ENCODE data around the gene PCDHGA8.

Gene PCDHGA8

GRCh38 chr5:141382469-141383294, 9.8 kb upstream of the PCDHGA8 start, which contains the start of gene PCDHGA7:
Gene PCDHGA7, plus strand, starts transcription at chr5:141382742. Its CDS starts 158 bp downstream, at chr5:141382900.
- H3K4me3 ChIP-seq (ENCODE audit: low read length): no peak within 1 kb of the TSS
- H3K36me3 ChIP-seq (ENCODE audit: control insufficient read depth, low read length): peaks cover 25% of the 10 kb centered on the region
- TF ChIP-seq CTCF (IDR thresholded peaks at IDR 0.05; ENCODE audit: low read depth, low read length, poor library complexity, severe bottlenecking) (no peak), EZH2phosphoT487 (IDR thresholded peaks at IDR 0.05; ENCODE audit: borderline replicate concordance, low read length) (no peak)
- no peak within 1 kb of the TSS for H3K27ac ChIP-seq (ENCODE audit: low read depth, low read length)
- H3F3A ChIP-seq (ENCODE audit: control insufficient read depth, insufficient read depth): no peaks in the 10 kb centered on the region
- peaks cover 26% of the 10 kb centered on the region; the same call in 1 of the 2 replicates for H3K9me3 ChIP-seq (ENCODE audit: control insufficient read depth, insufficient read depth, low read length)
- H3K9me2 ChIP-seq (replicated peaks; ENCODE audit: control insufficient read depth, low read length): no peaks in the 10 kb centered on the region
- H4K20me1 ChIP-seq (ENCODE audit: control insufficient read depth, insufficient read depth, low read depth, low read length): no peaks in the 10 kb centered on the region
- no peak within 1 kb of the TSS for H3K4me2 ChIP-seq (ENCODE audit: low read length)
- no peaks in the 10 kb centered on the region for H3K27me3 ChIP-seq (ENCODE audit: control insufficient read depth, low read length)
- no peaks in the 10 kb centered on the region; the same call in 1 of the 2 replicates for H3K79me2 ChIP-seq (ENCODE audit: control insufficient read depth, low read length)
- no peaks in the 10 kb centered on the region for H3K4me1 ChIP-seq (ENCODE audit: control insufficient read depth, low read length)

GRCh38 chr5:141383345-141383744, 9.1 kb upstream of the PCDHGA8 start:
- no peak for TF ChIP-seq EZH2phosphoT487 (IDR thresholded peaks at IDR 0.05; ENCODE audit: borderline replicate concordance, low read length)
- no peak for TF ChIP-seq CTCF (IDR thresholded peaks at IDR 0.05; ENCODE audit: low read depth, low read length, poor library complexity, severe bottlenecking)
- Histone ChIP-seq H3K27ac (ENCODE audit: low read depth, low read length) (no peak overlapping the region), H3K4me2 (ENCODE audit: low read length) (no peak overlapping the region), H3K27me3 (ENCODE audit: control insufficient read depth, low read length) (no peaks in the 10 kb centered on the region), H3K36me3 (ENCODE audit: control insufficient read depth, low read length) (peaks cover 26% of the 10 kb centered on the region), H3K9me2 (replicated peaks; ENCODE audit: control insufficient read depth, low read length) (no peaks in the 10 kb centered on the region), H3F3A (ENCODE audit: control insufficient read depth, insufficient read depth) (no peaks in the 10 kb centered on the region), H3K79me2 (ENCODE audit: control insufficient read depth, low read length) (peaks cover 1% of the 10 kb centered on the region; the same call in 1 of the 2 replicates), H3K9me3 (ENCODE audit: control insufficient read depth, insufficient read depth, low read length) (peaks cover 28% of the 10 kb centered on the region; the same call in 1 of the 2 replicates), H3K4me3 (ENCODE audit: low read length) (no peak overlapping the region), H3K4me1 (ENCODE audit: control insufficient read depth, low read length) (no peaks in the 10 kb centered on the region), H4K20me1 (ENCODE audit: control insufficient read depth, insufficient read depth, low read depth, low read length) (no peaks in the 10 kb centered on the region)

GRCh38 chr5:141384471-141385267, 7.8 kb upstream of the PCDHGA8 start:
- Histone ChIP-seq H3K9me3 (ENCODE audit: control insufficient read depth, insufficient read depth, low read length) (peaks cover 39% of the 10 kb centered on the region), H3K4me3 (ENCODE audit: low read length) (no peak overlapping the region), H3K4me1 (ENCODE audit: control insufficient read depth, low read length) (no peaks in the 10 kb centered on the region), H3K36me3 (ENCODE audit: control insufficient read depth, low read length) (peaks cover 32% of the 10 kb centered on the region), H3K9me2 (replicated peaks; ENCODE audit: control insufficient read depth, low read length) (no peaks in the 10 kb centered on the region), H3K4me2 (ENCODE audit: low read length) (no peak overlapping the region), H3K79me2 (ENCODE audit: control insufficient read depth, low read length) (peaks cover 7% of the 10 kb centered on the region), H4K20me1 (ENCODE audit: control insufficient read depth, insufficient read depth, low read depth, low read length) (no peaks in the 10 kb centered on the region), H3K27me3 (ENCODE audit: control insufficient read depth, low read length) (no peaks in the 10 kb centered on the region), H3K27ac (ENCODE audit: low read depth, low read length) (no peak overlapping the region), H3F3A (ENCODE audit: control insufficient read depth, insufficient read depth) (no peaks in the 10 kb centered on the region)
- TF ChIP-seq CTCF (IDR thresholded peaks at IDR 0.05; ENCODE audit: low read depth, low read length, poor library complexity, severe bottlenecking) (no peak), EZH2phosphoT487 (IDR thresholded peaks at IDR 0.05; ENCODE audit: borderline replicate concordance, low read length) (no peak)

All from DOHH2 (cell line).